Suprapubic skin (tissue), 4 donors: Measurements from ENCODE around the gene PNRC1.

Source experiments
- CTCF ChIP-seq, 2 donors: fragments of 200-600 bp in 1 of 2; fragments of 450-650 bp in 1 of 2; sonication (generic) in 1 of 2; IDR thresholded peaks; one replicate each; pipeline ENCODE4 v1.5.1; 2016 to 2019; ENCODE audit warnings: antibody characterized with exemption in 2 of 2, mild to moderate bottlenecking in 1 of 2, moderate library complexity in 1 of 2
- POLR2A ChIP-seq, 2 donors: fragments of 450-650 bp; IDR thresholded peaks; one replicate each; pipeline ENCODE4 v1.6.1; 2017; ENCODE audit warnings: antibody characterized with exemption in 2 of 2, mild to moderate bottlenecking in 2 of 2, moderate library complexity in 2 of 2
- POLR2AphosphoS5 ChIP-seq, 3 donors: sonication (generic); formaldehyde crosslinking; IDR thresholded peaks; one replicate each; pipeline ENCODE4 v1.6.1; 2017; ENCODE audit warnings: antibody characterized with exemption in 3 of 3

DNA sequence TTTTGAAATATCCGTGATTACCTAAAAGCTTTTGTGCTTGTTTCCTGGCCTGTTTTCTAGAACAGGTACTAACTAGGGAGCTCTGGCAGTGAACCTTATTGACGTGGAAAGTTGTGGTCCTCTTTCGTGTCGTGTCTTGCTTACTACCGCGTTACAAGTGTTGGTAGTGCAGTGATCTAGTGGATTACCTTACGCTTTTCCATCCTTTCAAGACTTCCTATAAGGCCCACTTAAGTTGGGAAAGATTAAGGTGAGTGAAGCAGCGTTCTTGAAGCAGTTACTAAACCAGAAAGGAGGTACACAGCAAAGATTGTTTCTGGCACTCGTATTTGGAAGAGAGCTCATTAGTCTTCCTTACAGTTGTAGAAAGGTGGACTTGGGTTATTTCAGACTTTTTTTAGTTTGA, 1.9 kb downstream of the PNRC1 start:
- TF ChIP-seq CTCF (IDR thresholded peaks at IDR 0.05) (no peak), POLR2AphosphoS5 (IDR thresholded peaks at IDR 0.05) (no peak), POLR2A (IDR thresholded peaks at IDR 0.05) (no peak)
